HG03025 (cell line): ENCODE measurements around the gene ATG4D.
A peak's percentile ranks its signal among the peaks of the same experiment; 100 is the strongest.
"Not testable (repeated sequence)": the region's sequence is repeated elsewhere in the genome, so short reads cannot be mapped to it uniquely, and the experiment has no call there.

Source experiments
- ATAC-seq: cut with Tn5 transposase; IDR thresholded peaks from one replicate; pipeline ENCODE4 v1.9.1; 2021; ENCODE audit warnings: mild to moderate bottlenecking, moderate library complexity; ENCODE audit not compliant: unreplicated experiment, low FRiP score

ATG4D gene

GRCh38 chr19:10550336-10550735, 6.6 kb downstream of the ATG4D start:
- no peak for ATAC-seq

DNA sequence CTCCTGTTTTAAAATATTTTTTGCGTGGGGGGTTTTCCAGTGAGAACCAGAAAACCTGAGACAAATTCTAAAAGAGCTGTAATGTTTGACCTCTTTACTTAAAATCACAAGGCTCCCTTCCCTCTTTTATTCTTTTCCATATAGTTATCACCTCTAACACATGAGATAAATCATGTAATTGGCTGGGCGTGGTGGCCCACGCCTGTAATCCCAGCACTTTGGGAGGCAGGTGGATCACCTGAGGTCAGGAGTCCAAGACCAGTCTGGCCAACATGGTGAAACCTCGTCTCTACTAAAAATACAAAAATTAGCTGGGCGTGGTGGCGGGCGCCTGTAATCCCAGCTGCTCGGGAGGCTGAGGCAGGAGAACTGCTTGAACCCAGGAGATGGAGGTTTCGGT, 7.3 kb downstream of the ATG4D start:
- not testable (repeated sequence) for ATAC-seq

DNA sequence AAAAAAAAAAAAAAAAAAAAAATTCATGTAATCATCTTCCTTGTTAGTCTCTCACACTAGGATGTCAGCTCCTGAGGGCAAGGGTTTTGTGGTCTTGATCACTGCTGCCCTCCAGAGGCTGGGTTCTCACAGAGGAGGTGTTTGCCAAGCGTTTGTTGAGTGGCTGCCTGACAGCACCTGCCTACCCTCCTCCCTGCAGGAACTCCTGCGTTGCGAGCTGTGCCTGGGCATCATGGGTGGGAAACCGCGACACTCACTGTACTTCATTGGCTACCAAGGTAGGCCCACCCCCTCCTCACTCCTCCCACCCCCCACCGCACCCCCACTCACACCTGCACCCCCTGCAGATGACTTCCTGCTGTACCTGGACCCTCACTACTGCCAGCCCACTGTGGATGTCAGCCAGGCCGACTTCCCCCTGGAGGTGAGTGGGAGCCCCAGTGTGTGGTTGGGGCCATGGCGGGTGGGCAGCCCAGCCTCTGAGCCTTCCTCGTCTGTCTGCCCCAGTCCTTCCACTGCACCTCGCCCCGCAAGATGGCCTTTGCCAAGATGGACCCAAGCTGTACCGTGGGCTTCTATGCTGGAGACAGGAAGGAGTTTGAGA, 8.1 kb downstream of the ATG4D start:
- ATAC-seq = no peak

DNA sequence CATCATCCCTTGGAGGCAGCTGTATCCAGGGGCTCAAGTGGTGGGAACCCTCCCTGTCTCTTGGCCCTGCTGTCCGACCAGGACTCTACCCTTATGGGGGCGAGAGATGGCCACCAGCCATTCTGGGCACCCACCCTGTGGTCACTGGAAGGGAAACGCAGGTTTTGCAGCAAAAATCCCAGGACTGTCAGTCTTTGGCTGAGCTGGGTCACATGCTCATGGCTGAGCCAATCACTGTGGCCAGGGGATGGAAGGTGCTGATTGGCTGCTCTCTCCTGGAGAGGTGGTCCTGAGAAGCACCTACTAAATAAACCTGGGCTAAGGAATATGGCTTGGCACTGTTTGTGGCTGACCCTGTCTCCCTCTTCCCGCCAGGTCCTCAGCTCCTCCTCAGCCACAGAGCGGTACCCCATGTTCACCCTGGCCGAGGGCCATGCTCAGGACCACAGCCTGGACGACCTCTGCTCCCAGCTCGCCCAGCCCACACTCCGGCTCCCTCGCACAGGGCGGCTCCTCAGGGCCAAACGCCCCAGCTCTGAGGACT, 8.9 kb downstream of the ATG4D start:
- ATAC-seq = no peak

DNA sequence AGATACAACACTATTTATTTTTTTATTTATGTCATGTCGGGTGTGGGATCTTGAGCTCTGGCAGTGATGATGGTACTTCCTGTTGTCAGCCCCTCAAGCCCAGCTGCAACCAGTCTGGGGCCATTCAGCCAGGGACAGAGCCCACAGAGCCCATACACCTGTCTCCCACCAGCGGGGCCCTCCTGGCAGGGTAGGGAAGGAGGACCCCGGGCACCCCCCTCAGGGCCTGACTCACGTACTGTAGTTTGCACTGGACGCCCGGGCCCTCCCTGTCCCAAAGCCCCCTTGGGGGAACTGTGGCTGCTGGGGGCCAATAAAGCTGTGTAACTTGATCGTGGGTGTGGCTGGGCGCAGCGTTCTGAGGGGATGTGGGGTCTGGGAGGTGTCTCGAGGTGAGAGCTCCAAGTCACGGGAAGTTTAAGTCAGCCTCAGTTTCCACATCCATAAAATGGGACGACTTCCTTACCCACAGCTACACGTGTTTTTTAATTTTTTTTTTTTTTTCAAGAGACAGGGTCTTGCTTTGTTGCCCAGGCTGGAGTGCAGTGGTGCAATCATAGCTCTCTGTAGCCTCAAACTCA, 9.5 kb downstream of the ATG4D start:
- no peak for ATAC-seq

GRCh38 chr19:10553943-10554381, 10.3 kb downstream of the ATG4D start:
- ATAC-seq = no peak

GRCh38 chr19:10554760-10555609, 11.3 kb downstream of the ATG4D start:
- no peak for ATAC-seq

- ATAC-seq = no peak
Measured at GRCh38 chr19:10555610-10555973, 11.9 kb downstream of the ATG4D start.

- ATAC-seq = no peak
Measured at GRCh38 chr19:10557603-10558197, 14.0 kb downstream of the ATG4D start.

DNA sequence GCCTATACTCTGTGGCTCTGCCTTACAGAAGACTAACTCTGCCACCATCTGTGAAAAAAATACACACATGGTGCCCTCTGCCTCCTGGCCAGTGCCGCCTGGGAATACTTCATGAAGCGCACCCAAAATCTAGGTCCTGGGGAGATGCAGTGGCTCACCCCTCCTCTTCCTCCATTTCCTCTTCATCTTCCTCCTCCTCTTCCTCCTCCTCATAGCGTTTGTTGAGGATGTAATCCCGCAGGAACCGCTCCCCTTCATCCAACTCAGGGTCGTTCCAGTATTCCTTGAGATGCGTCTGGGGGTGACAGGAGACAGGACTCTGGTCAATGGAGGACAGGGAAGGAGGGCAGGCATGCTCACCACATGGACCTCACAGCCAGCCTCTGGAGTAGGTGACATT, 16.4 kb downstream of the ATG4D start:
- ATAC-seq = no peak

DNA sequence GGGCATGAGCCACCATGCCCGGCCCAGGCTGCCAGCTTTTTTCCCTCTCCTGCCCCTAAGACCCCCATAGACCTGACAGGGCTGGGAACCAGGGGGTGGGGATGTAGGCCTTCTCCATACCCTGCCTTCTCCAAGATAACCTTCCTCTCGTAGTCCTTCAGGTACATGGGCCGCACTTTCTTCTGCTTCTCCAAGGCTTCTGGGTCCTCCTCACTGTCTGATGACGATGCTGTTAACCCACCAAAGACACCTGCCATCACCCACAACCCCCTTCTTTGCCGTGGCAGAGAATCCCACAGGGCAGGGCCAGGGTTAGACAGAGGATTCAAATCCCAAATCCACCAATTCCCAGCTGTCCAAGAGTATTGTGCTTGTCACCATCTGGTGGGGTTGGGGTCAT, 18.9 kb downstream of the ATG4D start:
- no peak for ATAC-seq

DNA sequence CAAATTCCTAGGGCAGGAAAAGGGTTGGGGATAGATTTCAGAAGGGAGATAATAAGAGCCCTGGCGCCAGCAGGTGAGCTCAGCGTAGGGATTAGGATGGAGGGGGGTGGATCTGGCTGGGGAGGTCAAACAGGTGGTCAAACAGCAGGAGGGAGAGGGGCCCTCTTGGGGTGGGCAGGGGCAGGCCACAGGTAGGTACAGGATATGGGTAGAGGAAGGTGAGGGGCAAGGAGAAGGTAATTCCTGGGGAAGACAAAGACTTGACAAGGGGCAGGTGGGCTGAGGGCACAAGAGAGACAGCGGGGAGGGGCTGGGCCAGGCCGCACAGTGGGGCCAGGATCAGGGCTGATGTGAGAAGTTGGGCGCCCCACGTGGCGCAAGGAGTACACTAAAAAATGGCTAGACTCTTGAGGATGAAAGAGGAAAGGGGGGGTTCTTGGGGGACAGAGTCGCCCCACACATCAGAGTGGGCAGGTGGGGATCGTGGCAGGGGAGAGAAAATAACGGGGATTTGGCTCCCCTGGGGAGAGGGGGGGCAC, 21.4 kb downstream of the ATG4D start:
- no peak for ATAC-seq

- ATAC-seq = peak; percentile 42
Measured at GRCh38 chr19:10565567-10566407, 22.1 kb downstream of the ATG4D start, which contains the start of gene KRI1. Gene KRI1, minus strand, starts transcription at chr19:10566010. Its CDS starts 11 bp downstream, at chr19:10565999.

GRCh38 chr19:10566408-10566657, 22.6 kb downstream of the ATG4D start:
- ATAC-seq = no peak

GRCh38 chr19:10566658-10567410, 23.1 kb downstream of the ATG4D start:
- ATAC-seq = no peak

DNA sequence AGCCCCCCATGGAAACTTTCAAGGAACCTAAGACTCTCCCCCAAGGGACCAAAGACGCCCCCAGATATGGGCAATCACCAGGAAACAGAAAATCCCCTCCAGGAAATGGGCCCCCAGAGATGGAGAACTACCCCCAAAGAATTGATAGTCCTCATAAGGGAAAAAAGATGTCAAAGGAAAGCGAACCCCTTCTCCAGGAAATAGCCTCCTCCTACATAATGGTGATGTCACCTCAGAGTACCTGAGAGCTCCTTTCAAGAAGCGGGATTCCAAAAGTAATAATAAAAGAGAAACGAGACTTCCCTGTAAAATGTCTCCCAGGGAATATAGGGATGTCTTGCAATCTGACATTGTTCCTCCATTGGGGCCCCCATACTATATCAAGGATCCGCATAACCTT, 24.0 kb downstream of the ATG4D start:
- no peak for ATAC-seq

GRCh38 chr19:10568062-10568825, 24.5 kb downstream of the ATG4D start:
- ATAC-seq = peak; percentile 1

DNA sequence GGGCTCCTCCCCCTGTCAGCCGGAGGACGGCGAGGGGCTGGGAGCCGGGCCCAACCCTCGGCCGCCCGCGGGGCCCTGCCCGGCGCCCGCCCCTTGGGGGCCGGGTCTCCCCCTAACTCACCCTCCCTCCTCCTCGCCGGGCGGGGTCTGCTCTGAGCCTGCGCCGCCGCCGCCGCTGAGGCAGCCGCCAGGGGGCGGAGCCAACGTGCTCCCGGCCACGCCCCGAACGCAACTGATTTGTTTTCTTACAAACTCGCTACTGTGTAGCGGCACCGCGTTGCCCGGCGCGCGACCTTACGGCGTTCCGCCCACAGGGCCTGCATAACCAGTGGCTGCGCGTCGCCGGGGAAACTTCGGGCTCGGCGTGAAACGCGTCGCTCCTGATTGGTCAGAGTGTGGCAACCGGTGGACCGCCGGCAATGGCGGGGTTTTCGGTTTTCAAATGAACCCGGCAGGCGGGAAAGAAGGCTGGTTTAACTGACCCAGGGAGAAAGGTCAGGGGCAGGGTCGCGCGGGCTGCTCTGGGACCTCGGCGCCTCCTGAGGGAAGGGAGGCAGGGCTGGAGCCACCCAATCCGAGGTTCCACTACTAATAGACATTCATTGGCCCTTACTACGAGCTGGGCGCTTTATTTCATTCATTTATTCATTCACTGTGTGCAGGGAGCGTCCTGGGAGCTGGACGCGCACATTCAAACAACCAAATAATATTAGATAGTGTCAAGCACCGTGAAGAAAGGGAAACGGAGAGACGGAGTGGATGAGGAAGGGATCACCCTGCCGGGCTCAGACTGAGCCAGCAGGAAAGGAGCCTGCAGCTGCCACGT, 25.3 kb downstream of the ATG4D start, which contains the start of gene CDKN2D:
CDKN2D (minus strand) TSS at position 154 of the 826 bp plus-strand sequence. CDS start 326 bp downstream, outside the sequence.
- ATAC-seq = peak; percentile 61
